HL-60 (cell line): Measurements from ENCODE around the gene ABHD18.

Experiments
- TF ChIP-seq, protein P1 (sequence below): IDR thresholded peaks from one replicate; pipeline ENCODE4 v1.5.1; 2011; ENCODE audit warnings: low read length, control low read depth, inconsistent platforms; ENCODE audit not compliant: insufficient read depth
- TF ChIP-seq, protein P2 (sequence below): IDR thresholded peaks from 2 replicates; pipeline ENCODE4 v1.6.1; 2012; ENCODE audit warnings: low read depth; ENCODE audit not compliant: insufficient replicate concordance

DNA sequence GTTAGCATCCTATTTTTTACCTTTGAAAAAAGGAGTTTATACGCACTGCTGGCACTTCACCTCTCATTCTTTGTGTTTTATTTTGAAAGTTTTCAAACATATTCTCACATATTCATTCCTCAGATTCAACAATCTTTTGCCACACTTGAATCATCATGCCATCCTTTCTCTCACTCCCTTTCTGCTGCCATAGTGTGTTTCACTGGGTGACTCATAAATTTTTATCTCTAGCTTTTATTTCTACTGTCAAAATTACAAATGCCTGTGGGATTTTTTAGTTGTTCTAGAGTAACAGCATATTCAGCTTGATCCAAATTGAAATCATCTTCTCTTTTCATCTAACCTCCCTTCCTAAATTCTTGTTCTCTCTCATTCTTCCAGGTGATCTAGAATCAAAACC is 28.2 kb upstream of the ABHD18 start:
- TF ChIP-seq, protein P1, sequence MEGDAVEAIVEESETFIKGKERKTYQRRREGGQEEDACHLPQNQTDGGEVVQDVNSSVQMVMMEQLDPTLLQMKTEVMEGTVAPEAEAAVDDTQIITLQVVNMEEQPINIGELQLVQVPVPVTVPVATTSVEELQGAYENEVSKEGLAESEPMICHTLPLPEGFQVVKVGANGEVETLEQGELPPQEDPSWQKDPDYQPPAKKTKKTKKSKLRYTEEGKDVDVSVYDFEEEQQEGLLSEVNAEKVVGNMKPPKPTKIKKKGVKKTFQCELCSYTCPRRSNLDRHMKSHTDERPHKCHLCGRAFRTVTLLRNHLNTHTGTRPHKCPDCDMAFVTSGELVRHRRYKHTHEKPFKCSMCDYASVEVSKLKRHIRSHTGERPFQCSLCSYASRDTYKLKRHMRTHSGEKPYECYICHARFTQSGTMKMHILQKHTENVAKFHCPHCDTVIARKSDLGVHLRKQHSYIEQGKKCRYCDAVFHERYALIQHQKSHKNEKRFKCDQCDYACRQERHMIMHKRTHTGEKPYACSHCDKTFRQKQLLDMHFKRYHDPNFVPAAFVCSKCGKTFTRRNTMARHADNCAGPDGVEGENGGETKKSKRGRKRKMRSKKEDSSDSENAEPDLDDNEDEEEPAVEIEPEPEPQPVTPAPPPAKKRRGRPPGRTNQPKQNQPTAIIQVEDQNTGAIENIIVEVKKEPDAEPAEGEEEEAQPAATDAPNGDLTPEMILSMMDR = no peak
- TF ChIP-seq, protein P2, sequence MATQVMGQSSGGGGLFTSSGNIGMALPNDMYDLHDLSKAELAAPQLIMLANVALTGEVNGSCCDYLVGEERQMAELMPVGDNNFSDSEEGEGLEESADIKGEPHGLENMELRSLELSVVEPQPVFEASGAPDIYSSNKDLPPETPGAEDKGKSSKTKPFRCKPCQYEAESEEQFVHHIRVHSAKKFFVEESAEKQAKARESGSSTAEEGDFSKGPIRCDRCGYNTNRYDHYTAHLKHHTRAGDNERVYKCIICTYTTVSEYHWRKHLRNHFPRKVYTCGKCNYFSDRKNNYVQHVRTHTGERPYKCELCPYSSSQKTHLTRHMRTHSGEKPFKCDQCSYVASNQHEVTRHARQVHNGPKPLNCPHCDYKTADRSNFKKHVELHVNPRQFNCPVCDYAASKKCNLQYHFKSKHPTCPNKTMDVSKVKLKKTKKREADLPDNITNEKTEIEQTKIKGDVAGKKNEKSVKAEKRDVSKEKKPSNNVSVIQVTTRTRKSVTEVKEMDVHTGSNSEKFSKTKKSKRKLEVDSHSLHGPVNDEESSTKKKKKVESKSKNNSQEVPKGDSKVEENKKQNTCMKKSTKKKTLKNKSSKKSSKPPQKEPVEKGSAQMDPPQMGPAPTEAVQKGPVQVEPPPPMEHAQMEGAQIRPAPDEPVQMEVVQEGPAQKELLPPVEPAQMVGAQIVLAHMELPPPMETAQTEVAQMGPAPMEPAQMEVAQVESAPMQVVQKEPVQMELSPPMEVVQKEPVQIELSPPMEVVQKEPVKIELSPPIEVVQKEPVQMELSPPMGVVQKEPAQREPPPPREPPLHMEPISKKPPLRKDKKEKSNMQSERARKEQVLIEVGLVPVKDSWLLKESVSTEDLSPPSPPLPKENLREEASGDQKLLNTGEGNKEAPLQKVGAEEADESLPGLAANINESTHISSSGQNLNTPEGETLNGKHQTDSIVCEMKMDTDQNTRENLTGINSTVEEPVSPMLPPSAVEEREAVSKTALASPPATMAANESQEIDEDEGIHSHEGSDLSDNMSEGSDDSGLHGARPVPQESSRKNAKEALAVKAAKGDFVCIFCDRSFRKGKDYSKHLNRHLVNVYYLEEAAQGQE = no peak
